ENCODE data around the gene CAVIN2.
"Not testable (repeated sequence)": the region's sequence is repeated elsewhere in the genome, so short reads cannot be mapped to it uniquely, and the experiment has no call there.

Gene CAVIN2

DNA sequence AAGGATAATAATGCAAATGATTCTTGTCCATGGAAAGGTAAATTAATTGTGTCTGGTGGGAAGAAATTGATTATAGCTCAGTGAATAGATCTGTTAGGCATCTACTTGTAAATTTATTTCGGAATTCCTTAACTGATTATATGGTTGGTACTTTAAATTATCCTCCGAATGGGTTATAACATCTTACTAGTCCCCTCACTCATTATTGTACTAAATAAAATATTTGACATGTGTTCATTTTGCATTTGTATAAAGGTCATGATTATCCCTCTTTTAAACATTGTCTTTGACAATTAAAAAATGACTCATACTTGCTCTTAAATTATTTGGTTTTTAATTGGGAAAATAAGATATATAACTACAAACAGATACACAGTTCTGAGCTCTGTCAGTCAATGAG is 47.4 kb downstream of the CAVIN2 start:
- no peak for DNase-seq (ENCODE audit: low spot score)

GRCh38 chr2:191797942-191798876 is 48.7 kb downstream of the CAVIN2 start:
- no peak for DNase-seq (ENCODE audit: low spot score)

DNA sequence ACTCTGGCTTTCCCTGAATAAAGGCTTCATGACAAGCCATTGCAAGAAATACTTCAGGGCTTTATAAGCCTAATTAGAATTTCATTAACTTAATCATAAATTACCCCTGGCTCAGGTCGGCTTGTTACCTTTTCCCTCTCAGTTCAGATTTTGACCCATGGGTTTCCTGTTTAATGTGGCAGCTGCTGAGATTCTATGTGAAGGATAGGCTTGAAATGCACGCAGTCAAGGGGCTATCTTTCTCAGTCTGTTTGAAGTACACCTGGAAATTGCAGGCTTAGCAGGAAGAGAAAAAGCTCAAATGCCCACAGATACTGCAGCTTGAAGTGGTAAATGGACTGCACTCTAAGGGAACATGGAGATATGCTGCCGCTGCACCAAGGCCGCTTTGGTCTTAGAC is 49.4 kb downstream of the CAVIN2 start:
- no peak for DNase-seq (ENCODE audit: low spot score)

- no peak for DNase-seq (ENCODE audit: low spot score)
Measured at GRCh38 chr2:191795715-191796114, 51.2 kb downstream of the CAVIN2 start.

- DNase-seq (ENCODE audit: low spot score): no peak
Measured at GRCh38 chr2:191791953-191792560, 54.8 kb downstream of the CAVIN2 start.

- DNase-seq (ENCODE audit: low spot score): no peak
Measured at GRCh38 chr2:191790737-191791136, 56.2 kb downstream of the CAVIN2 start.

GRCh38 chr2:191789796-191790195 is 57.1 kb downstream of the CAVIN2 start:
- DNase-seq (ENCODE audit: low spot score): no peak

GRCh38 chr2:191786694-191787093 is 60.2 kb downstream of the CAVIN2 start:
- no peak for DNase-seq (ENCODE audit: low spot score)

DNA sequence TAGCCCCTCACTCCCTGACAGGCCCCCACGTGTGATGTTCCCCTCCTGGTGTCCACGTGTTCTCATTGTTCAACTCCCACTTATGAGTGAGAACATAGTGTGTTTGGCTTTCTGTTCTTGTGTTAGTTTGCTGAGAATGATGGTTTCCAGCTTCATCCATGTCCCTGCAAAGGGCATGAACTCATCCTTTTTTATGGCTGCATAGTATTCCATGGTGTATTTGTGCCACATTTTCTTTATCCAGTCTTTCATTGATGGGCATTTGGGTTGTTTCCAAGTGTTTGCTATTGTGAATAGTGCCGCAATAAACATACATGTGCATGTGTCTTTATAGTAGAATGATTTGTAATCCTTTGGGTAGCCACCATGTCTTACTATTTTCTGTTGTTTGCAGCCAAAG is 61.2 kb downstream of the CAVIN2 start:
- DNase-seq (ENCODE audit: low spot score): not testable (repeated sequence)

Measured in CD4-positive, alpha-beta T cell treated with Interleukin-6 at 100 ng/mL for 8 hours (primary cell).